Inferior parietal cortex (tissue), 1 donor: Measurements from ENCODE around the gene HIP1.
A peak's percentile ranks its signal among the peaks of the same experiment; 100 is the strongest.
"Not testable (repeated sequence)": the region's sequence is repeated elsewhere in the genome, so short reads cannot be mapped to it uniquely, and the experiment has no call there.

Source experiments
- DNase-seq: peaks from one replicate; pipeline ENCODE4 v3.0.0-alpha.2; 2016; ENCODE audit errors: extremely low spot score

The HIP1 gene

GRCh38 chr7:75575488-75576121 lies 163.1 kb downstream of the HIP1 start:
- no peak for DNase-seq

GRCh38 chr7:75573477-75574019 lies 165.2 kb downstream of the HIP1 start:
- DNase-seq, result no peak

- no peak for DNase-seq
Measured at GRCh38 chr7:75572814-75573213, 165.9 kb downstream of the HIP1 start.

GRCh38 chr7:75572396-75572795 lies 166.3 kb downstream of the HIP1 start:
- DNase-seq, result no peak

GRCh38 chr7:75571209-75571608 lies 167.5 kb downstream of the HIP1 start:
- DNase-seq, result no peak

- not testable (repeated sequence) for DNase-seq
Measured at GRCh38 chr7:75569629-75570282, 169.0 kb downstream of the HIP1 start.

- no peak for DNase-seq
Measured at GRCh38 chr7:75567948-75568595, 170.7 kb downstream of the HIP1 start.

- no peak for DNase-seq
Measured at GRCh38 chr7:75565132-75565837, 173.5 kb downstream of the HIP1 start.

GRCh38 chr7:75563171-75563570 lies 175.6 kb downstream of the HIP1 start:
- DNase-seq, result no peak

- DNase-seq, result no peak
Measured at GRCh38 chr7:75559976-75560365, 178.8 kb downstream of the HIP1 start.

- DNase-seq, result no peak
Measured at GRCh38 chr7:75559355-75559975, 179.3 kb downstream of the HIP1 start.

- not testable (repeated sequence) for DNase-seq
Measured at GRCh38 chr7:75556835-75557234, 181.9 kb downstream of the HIP1 start.

- DNase-seq, result no peak
Measured at GRCh38 chr7:75555736-75556135, 183.0 kb downstream of the HIP1 start.

- DNase-seq, result no peak
Measured at GRCh38 chr7:75546237-75547015, 192.3 kb downstream of the HIP1 start.

- DNase-seq, result no peak
Measured at GRCh38 chr7:75537731-75538130, 201.0 kb downstream of the HIP1 start.

GRCh38 chr7:75536940-75537538 lies 201.7 kb downstream of the HIP1 start:
- DNase-seq, result no peak

- DNase-seq, result no peak
Measured at GRCh38 chr7:75536491-75536890, 202.2 kb downstream of the HIP1 start.

GRCh38 chr7:75534727-75535307 lies 203.9 kb downstream of the HIP1 start:
- peak; percentile 8 for DNase-seq

- DNase-seq, result no peak
Measured at GRCh38 chr7:75533926-75534325, 204.8 kb downstream of the HIP1 start.

GRCh38 chr7:75532639-75533038 lies 206.1 kb downstream of the HIP1 start:
- DNase-seq, result no peak
